PFSK-1 (cell line): Measurements from ENCODE around the gene GYG2.

Source experiments
- FOXP2 ChIP-seq: optimal IDR thresholded peaks from 2 replicates; pipeline ENCODE3; 2011; ENCODE audit warnings: borderline replicate concordance, control low read depth, inconsistent platforms; ENCODE audit not compliant: insufficient read depth; ENCODE audit errors: extremely low read length, extremely low read depth
- POLR2AphosphoS5 ChIP-seq: IDR thresholded peaks from 2 replicates; pipeline ENCODE4 v1.6.1; 2012; ENCODE audit warnings: low read depth, mild to moderate bottlenecking, control low read depth, low read length, moderate library complexity
- SIN3A ChIP-seq: IDR thresholded peaks from 2 replicates; pipeline ENCODE4 v1.6.1; 2012; ENCODE audit warnings: mild to moderate bottlenecking, low read length, moderate library complexity, borderline replicate concordance; ENCODE audit not compliant: insufficient read depth
- TAF1 ChIP-seq: IDR thresholded peaks from 2 replicates; pipeline ENCODE4 v1.6.1; 2012; ENCODE audit warnings: low read length, control low read depth, borderline replicate concordance; ENCODE audit not compliant: insufficient read depth
- TF ChIP-seq, protein P1 (sequence below), 2 experiments: IDR thresholded peaks; 2 replicates each; pipeline versions ENCODE4 v1.6.1 to v1.8.0; 2011 to 2012; ENCODE audit warnings: low read depth in 2 of 2, low read length in 2 of 2, control low read depth in 1 of 2, inconsistent platforms in 1 of 2, mild to moderate bottlenecking in 1 of 2, moderate library complexity in 1 of 2; ENCODE audit not compliant: insufficient read depth in 1 of 2

DNA sequence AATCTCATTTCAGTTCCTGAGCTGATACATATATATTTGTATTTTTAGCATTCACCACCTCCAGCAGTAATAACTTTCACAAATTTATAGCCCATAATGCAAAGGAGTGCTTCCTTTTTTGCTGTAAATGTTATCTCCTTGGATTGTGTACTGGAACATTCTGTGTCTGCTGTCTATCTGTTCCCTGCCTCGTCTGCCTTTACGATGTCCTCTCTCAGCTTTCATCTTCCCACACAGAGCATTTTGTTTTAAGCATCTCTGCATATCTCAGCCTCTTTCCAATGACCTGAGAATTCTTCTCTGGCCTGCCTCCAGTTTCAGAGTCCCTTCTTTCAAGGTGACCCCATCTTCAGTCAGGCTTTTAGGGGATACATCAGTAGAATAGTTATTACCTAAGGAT is 43.1 kb downstream of the GYG2 start:
- TF ChIP-seq SIN3A (no peak), FOXP2 (no peak), POLR2AphosphoS5 (no peak), TAF1 (no peak)
- TF ChIP-seq, protein P1, sequence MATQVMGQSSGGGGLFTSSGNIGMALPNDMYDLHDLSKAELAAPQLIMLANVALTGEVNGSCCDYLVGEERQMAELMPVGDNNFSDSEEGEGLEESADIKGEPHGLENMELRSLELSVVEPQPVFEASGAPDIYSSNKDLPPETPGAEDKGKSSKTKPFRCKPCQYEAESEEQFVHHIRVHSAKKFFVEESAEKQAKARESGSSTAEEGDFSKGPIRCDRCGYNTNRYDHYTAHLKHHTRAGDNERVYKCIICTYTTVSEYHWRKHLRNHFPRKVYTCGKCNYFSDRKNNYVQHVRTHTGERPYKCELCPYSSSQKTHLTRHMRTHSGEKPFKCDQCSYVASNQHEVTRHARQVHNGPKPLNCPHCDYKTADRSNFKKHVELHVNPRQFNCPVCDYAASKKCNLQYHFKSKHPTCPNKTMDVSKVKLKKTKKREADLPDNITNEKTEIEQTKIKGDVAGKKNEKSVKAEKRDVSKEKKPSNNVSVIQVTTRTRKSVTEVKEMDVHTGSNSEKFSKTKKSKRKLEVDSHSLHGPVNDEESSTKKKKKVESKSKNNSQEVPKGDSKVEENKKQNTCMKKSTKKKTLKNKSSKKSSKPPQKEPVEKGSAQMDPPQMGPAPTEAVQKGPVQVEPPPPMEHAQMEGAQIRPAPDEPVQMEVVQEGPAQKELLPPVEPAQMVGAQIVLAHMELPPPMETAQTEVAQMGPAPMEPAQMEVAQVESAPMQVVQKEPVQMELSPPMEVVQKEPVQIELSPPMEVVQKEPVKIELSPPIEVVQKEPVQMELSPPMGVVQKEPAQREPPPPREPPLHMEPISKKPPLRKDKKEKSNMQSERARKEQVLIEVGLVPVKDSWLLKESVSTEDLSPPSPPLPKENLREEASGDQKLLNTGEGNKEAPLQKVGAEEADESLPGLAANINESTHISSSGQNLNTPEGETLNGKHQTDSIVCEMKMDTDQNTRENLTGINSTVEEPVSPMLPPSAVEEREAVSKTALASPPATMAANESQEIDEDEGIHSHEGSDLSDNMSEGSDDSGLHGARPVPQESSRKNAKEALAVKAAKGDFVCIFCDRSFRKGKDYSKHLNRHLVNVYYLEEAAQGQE (IDR thresholded peaks at IDR 0.05; ENCODE audit: insufficient read depth in 1 of 2, low read depth in 2 of 2, low read length in 2 of 2), result no peak
